A673 (cell line): ENCODE results near the gene TAS2R13. TPM values are rescaled to one million over a fixed set of nuclear protein-coding genes. Genes with fewer than 3 reads are reported as not detected.

Experiments
- BruUV-seq: library from RNA; stranded (reverse); fragments of 400-500 nt; replicated peaks from 2 replicates; lab custom pipeline; 2021; lab: Mats Ljungman, UMichigan
- CTCF ChIA-PET: fragments of 300-600 bp; sonication (Branson Sonifier 250); formaldehyde crosslinking; loops from one replicate; lab custom pipeline; 2022; ENCODE audit warnings: antibody characterized with exemption; lab: Charles Lee
- POLR2A ChIA-PET: fragments of 300-600 bp; sonication (Branson Sonifier 250); formaldehyde crosslinking; loops from one replicate; lab custom pipeline; 2022; ENCODE audit warnings: antibody characterized with exemption; ENCODE audit not compliant: low non-redundant PET; lab: Charles Lee
- DNase-seq: peaks from one replicate; pipeline ENCODE4 v3.0.0-alpha.2; 2015; ENCODE audit warnings: low spot score
- H3K27ac ChIP-seq: fragments of 200-600 bp; sonication (generic); 2 replicates; pipeline ENCODE4 v1.5.1; 2016; ENCODE audit warnings: mixed run types, low read depth, mild to moderate bottlenecking, mixed read lengths, antibody characterized with exemption, low read length; ENCODE audit not compliant: poor library complexity, severe bottlenecking
- H3K27me3 ChIP-seq: fragments of 200-600 bp; sonication (generic); replicated peaks from 2 replicates; pipeline ENCODE4 v1.6.1; 2017; ENCODE audit warnings: mixed run types, low read depth, mild to moderate bottlenecking, mixed read lengths, antibody characterized with exemption, low read length; ENCODE audit not compliant: insufficient read depth, poor library complexity
- H3K36me3 ChIP-seq: fragments of 200-600 bp; sonication (generic); 2 replicates; pipeline ENCODE4 v1.6.1; 2016; ENCODE audit warnings: mixed run types, mild to moderate bottlenecking, mixed read lengths, antibody characterized with exemption, low read length; ENCODE audit not compliant: insufficient read depth, poor library complexity, severe bottlenecking
- H3K4me1 ChIP-seq: fragments of 200-600 bp; sonication (generic); 2 replicates; pipeline ENCODE4 v1.6.1; 2017; ENCODE audit warnings: mixed run types, mild to moderate bottlenecking, mixed read lengths, antibody characterized with exemption, low read length; ENCODE audit not compliant: insufficient read depth, poor library complexity, severe bottlenecking
- H3K4me3 ChIP-seq: fragments of 200-600 bp; sonication (generic); 2 replicates; pipeline ENCODE4 v1.5.1; 2016; ENCODE audit warnings: low read depth, mixed run types, mild to moderate bottlenecking, mixed read lengths, low read length; ENCODE audit not compliant: poor library complexity, severe bottlenecking
- H3K9me3 ChIP-seq: fragments of 200-600 bp; sonication (generic); 2 replicates; pipeline ENCODE4 v1.6.1; 2016; ENCODE audit warnings: mixed run types, low read depth, mild to moderate bottlenecking, mixed read lengths, antibody characterized with exemption, low read length; ENCODE audit not compliant: poor library complexity, severe bottlenecking
- CTCF ChIP-seq: fragments of 300-800, 200-600 bp; sonication (generic); conservative IDR thresholded peaks from 2 replicates; pipeline ENCODE4 v1.5.1; 2017; ENCODE audit warnings: low read depth, mild to moderate bottlenecking, antibody characterized with exemption, low read length, moderate library complexity, mixed read lengths
- EZH2 ChIP-seq: fragments of 200-600 bp; sonication (generic); IDR thresholded peaks from 2 replicates; pipeline ENCODE4 v1.6.1; 2017; ENCODE audit warnings: borderline replicate concordance, low read depth, mild to moderate bottlenecking, mixed read lengths, antibody characterized with exemption, low read length; ENCODE audit not compliant: poor library complexity, severe bottlenecking
- intact Hi-C: fragments of 100-400 bp; cut with micrococcal nuclease; formaldehyde crosslinking; loops from one replicate; pipeline ENCODE4 v1.10.0; 2022; ENCODE audit not compliant: unreplicated experiment
- total RNA-seq: library from RNA; stranded (reverse); gene quantifications from 2 replicates; pipeline ENCODE4 v1.2.3, GENCODE V29; 2021

The TAS2R13 gene
- total RNA-seq, 1 experiment from 2014 or later, result 2.3 TPM

- intact Hi-C loops, result no loop called here
- H3K36me3 ChIP-seq, result no peaks in the 10 kb centered on the region
- H3K4me1 ChIP-seq, result no peaks in the 10 kb centered on the region
- POLR2A ChIA-PET, result no interaction called here
- no peak overlapping the region for H3K4me3 ChIP-seq
- H3K9me3 ChIP-seq, result peaks cover 2% of the 10 kb centered on the region
- TF ChIP-seq EZH2 (no peak), CTCF (0 out of 2 replicates have a peak, but pooled peaks have one; percentile 17)
- no peak overlapping the region for H3K27ac ChIP-seq
- no peaks in the 10 kb centered on the region for H3K27me3 ChIP-seq
- BruUV-seq, result no TSS peak
- CTCF ChIA-PET, result no interaction called here
- DNase-seq, result no peak
These were observed 42.0 kb downstream of the TAS2R13 start for GRCh38 chr12:10867381-10867780.

GRCh38 chr12:10863512-10864218 lies 45.7 kb downstream of the TAS2R13 start:
- no TSS peak for BruUV-seq
- no peak for DNase-seq
- Histone ChIP-seq H3K4me1 (no peaks in the 10 kb centered on the region), H3K27ac (no peak overlapping the region), H3K36me3 (no peaks in the 10 kb centered on the region), H3K27me3 (no peaks in the 10 kb centered on the region), H3K4me3 (no peak overlapping the region), H3K9me3 (peaks cover 3% of the 10 kb centered on the region)
- POLR2A ChIA-PET, result no interaction called here
- intact Hi-C loops, result no loop called here
- TF ChIP-seq EZH2 (no peak), CTCF (no peak)
- CTCF ChIA-PET, result no interaction called here

GRCh38 chr12:10861366-10861765 lies 48.0 kb downstream of the TAS2R13 start:
- no peak overlapping the region for H3K27ac ChIP-seq
- H3K36me3 ChIP-seq, result no peaks in the 10 kb centered on the region
- no peaks in the 10 kb centered on the region for H3K4me1 ChIP-seq
- BruUV-seq, result no TSS peak
- peaks cover 3% of the 10 kb centered on the region for H3K9me3 ChIP-seq
- CTCF ChIA-PET, result no interaction called here
- no peaks in the 10 kb centered on the region for H3K27me3 ChIP-seq
- intact Hi-C loops, result no loop called here
- H3K4me3 ChIP-seq, result no peak overlapping the region
- no peak for DNase-seq
- TF ChIP-seq CTCF (no peak), EZH2 (no peak)
- POLR2A ChIA-PET, result no interaction called here

Other genes starting within 250 kb of the TAS2R13 start
- gene STYK1, start 235.5 kb downstream of the TAS2R13 start, total RNA-seq, result 0.77 and 0.94 TPM in 2 replicates
- 272 and 288 TPM in 2 replicates for gene YBX3, start 186.2 kb downstream of the TAS2R13 start, total RNA-seq
- gene TAS2R7, start 106.9 kb downstream of the TAS2R13 start, total RNA-seq, result not detected in 2 replicates
- not detected in 2 replicates for gene TAS2R8, start 102.3 kb downstream of the TAS2R13 start, total RNA-seq
- gene TAS2R9, start 99.4 kb downstream of the TAS2R13 start, total RNA-seq, result not detected in 2 replicates
- gene TAS2R10, start 83.2 kb downstream of the TAS2R13 start, total RNA-seq, result 1.1 and 1.4 TPM in 2 replicates
- gene PRR4, start 60.1 kb downstream of the TAS2R13 start, total RNA-seq, result 5.8 and 6.9 TPM in 2 replicates
- 21.8 and 24.0 TPM in 2 replicates for gene PRH1, start 25.3 kb downstream of the TAS2R13 start, total RNA-seq
- gene PRH2, start 19.7 kb upstream of the TAS2R13 start, total RNA-seq, result not detected in 2 replicates
- 3.4 and 3.6 TPM in 2 replicates for gene TAS2R14, start 29.7 kb upstream of the TAS2R13 start, total RNA-seq
- gene TAS2R50, start 77.3 kb upstream of the TAS2R13 start, total RNA-seq, result 1.6 and 2.7 TPM in 2 replicates
- 2.7 and 3.0 TPM in 2 replicates for gene TAS2R20, start 88.7 kb upstream of the TAS2R13 start, total RNA-seq
- 4.8 and 5.2 TPM in 2 replicates for gene TAS2R19, start 113.1 kb upstream of the TAS2R13 start, total RNA-seq
- gene TAS2R31, start 121.8 kb upstream of the TAS2R13 start, total RNA-seq, result 4.4 and 5.2 TPM in 2 replicates
- 2.2 and 3.1 TPM in 2 replicates for gene TAS2R46, start 152.7 kb upstream of the TAS2R13 start, total RNA-seq
- 2.3 and 2.6 TPM in 2 replicates for gene TAS2R43, start 182.8 kb upstream of the TAS2R13 start, total RNA-seq
- 3.5 and 3.7 TPM in 2 replicates for gene TAS2R30, start 225.1 kb upstream of the TAS2R13 start, total RNA-seq